Ascending aorta (tissue), 2 donors: ENCODE measurements around the gene OSTM1. TPM values are rescaled to one million over a fixed set of nuclear protein-coding genes. Genes with fewer than 3 reads are reported as not detected.
"Not testable (repeated sequence)": the region's sequence is repeated elsewhere in the genome, so short reads cannot be mapped to it uniquely, and the experiment has no call there.

Experiments used
- DNase-seq, 2 donors: peaks; one replicate each; pipeline ENCODE4 v3.0.0-alpha.2; 2019; ENCODE audit warnings: low spot score in 2 of 2
- H3K27ac ChIP-seq, 2 donors: fragments of 200-600 bp; sonication (generic); one replicate each; pipeline ENCODE4 v1.5.1; 2016 to 2017; ENCODE audit warnings: mild to moderate bottlenecking in 1 of 2
- H3K27me3 ChIP-seq: fragments of 200-600 bp; sonication (generic); one replicate; pipeline ENCODE4 v1.5.1; 2017
- H3K36me3 ChIP-seq, 2 donors: fragments of 200-600 bp; sonication (generic); one replicate each; pipeline ENCODE4 v1.5.1; 2016
- H3K4me1 ChIP-seq, 2 donors: fragments of 200-600 bp; sonication (generic); one replicate each; pipeline ENCODE4 v1.5.1; 2016 to 2017; ENCODE audit warnings: mild to moderate bottlenecking in 1 of 2
- H3K4me3 ChIP-seq, 2 donors: fragments of 200-600 bp; sonication (generic); one replicate each; pipeline ENCODE4 v1.5.1; 2016 to 2017; ENCODE audit warnings: mild to moderate bottlenecking in 1 of 2
- H3K9me3 ChIP-seq, 2 donors: fragments of 200-600 bp; sonication (generic); one replicate each; pipeline ENCODE4 v1.5.1; 2016
- intact Hi-C: fragments of 100-400 bp; cut with DNase I; formaldehyde crosslinking; loops from one replicate; pipeline ENCODE4 v1.15.1; 2023
- total RNA-seq: library from RNA; depleted of rRNA; stranded (reverse); fragments of >200 nt; gene quantifications from one replicate; pipeline ENCODE4 v1.1.0, GENCODE V29; 2016
- TF ChIP-seq, protein P1 (sequence below), 3 experiments: fragments of 200-600 bp in 2 of 3; fragments of 450-650 bp in 1 of 3; sonication (generic) in 2 of 3; IDR thresholded peaks; one replicate each; pipeline ENCODE4 v1.5.1; 2016 to 2019; ENCODE audit warnings: antibody characterized with exemption in 3 of 3, mild to moderate bottlenecking in 1 of 3, moderate library complexity in 1 of 3

Gene OSTM1
- total RNA-seq, 1 donor from 2014 or later, result 78.7 TPM

DNA sequence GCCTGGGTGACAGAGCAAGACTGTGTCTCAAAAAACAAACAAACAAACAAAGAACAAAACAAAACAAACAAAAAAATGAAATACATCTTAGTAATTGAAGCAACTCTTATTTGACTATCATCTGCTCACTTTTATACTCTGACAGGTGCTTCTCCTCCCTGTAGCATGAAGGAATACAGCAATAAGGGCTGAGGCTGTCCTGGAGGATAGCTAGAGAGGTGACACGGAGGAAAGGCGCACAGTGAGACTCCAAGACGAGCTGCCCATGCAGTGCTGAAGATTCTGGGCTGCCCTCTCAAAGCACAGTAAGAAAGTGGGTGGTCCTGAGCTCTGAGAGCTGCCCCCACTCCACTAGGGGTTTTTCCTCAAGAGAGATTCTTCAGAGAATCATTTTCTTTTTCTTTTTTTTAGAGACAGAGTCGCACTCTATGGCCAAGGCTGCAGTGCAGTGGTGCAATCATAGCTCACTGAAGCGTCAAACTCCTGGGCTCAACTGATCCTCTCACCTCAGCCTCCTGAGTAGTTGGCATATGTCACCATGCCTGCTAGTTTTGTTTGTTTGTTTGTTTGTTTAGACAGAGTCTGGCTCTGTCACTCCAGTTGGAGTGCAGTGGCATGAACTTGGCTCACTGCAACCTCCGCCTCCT is 50.0 kb downstream of the OSTM1 start:
- Histone ChIP-seq H3K9me3 (no peaks in the 10 kb centered on the region), H3K27ac (no peak overlapping the region), H3K4me1 (no peaks in the 10 kb centered on the region), H3K4me3 (no peak overlapping the region), H3K36me3 (no peaks in the 10 kb centered on the region), H3K27me3 (no peaks in the 10 kb centered on the region)
- DNase-seq, result no peak
- intact Hi-C loops, result no loop called here
- TF ChIP-seq, protein P1, sequence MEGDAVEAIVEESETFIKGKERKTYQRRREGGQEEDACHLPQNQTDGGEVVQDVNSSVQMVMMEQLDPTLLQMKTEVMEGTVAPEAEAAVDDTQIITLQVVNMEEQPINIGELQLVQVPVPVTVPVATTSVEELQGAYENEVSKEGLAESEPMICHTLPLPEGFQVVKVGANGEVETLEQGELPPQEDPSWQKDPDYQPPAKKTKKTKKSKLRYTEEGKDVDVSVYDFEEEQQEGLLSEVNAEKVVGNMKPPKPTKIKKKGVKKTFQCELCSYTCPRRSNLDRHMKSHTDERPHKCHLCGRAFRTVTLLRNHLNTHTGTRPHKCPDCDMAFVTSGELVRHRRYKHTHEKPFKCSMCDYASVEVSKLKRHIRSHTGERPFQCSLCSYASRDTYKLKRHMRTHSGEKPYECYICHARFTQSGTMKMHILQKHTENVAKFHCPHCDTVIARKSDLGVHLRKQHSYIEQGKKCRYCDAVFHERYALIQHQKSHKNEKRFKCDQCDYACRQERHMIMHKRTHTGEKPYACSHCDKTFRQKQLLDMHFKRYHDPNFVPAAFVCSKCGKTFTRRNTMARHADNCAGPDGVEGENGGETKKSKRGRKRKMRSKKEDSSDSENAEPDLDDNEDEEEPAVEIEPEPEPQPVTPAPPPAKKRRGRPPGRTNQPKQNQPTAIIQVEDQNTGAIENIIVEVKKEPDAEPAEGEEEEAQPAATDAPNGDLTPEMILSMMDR (IDR thresholded peaks at IDR 0.05), result no peak

DNA sequence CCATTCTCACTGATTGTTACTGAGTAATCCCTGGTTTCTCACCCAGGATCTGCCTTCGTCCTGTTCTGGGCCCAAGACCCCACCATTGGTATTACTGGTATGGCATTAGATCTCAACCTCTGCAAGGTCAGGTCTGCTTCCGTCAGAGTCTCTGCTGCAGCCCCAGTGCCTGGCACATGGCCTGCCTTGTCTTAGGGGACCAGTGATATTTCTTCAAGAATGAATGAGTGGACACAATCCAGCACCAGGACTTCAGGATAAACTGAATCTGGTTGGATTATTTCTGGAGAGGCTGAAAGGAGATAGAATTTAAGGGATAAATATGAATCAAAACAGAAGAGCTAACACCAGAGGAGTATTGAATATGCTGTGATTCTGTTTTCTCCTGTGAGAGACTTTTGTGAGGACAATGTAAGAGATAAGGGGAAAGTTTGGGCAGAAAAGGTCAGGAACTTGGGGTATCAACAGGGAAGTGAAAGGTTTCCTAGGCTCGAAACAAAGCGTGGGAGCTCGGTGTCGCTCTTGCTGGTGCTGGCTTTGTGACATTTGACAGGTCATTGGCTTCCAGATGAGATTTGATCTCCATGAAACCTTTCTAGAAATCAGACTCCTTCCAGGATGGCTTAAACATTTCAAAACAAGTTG is 53.9 kb downstream of the OSTM1 start:
- Histone ChIP-seq H3K27me3 (no peaks in the 10 kb centered on the region), H3K4me3 (no peak overlapping the region), H3K9me3 (no peaks in the 10 kb centered on the region), H3K4me1 (no peaks in the 10 kb centered on the region), H3K36me3 (no peaks in the 10 kb centered on the region), H3K27ac (no peak overlapping the region)
- DNase-seq, result no peak
- TF ChIP-seq, protein P1 (IDR thresholded peaks at IDR 0.05), result no peak
- intact Hi-C loops, result no loop called here

DNA sequence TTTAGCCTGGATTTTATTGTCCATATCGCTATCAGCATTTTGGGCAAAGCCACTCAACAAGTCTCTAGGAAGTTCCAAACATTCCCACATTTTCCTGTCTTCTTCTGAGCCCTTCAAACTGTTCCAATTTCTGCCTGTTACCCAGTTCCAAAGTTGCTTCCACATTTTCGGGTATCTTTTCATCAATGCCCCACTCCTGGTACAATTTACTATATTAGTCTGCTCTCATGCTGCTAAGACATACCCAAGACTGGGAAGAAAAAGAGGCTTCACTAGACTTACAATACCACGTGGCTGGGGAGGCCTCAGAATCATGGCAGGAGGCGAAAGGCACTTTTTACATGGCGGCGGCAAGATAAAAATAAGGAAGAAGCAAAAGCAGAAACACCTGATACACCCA is 58.3 kb downstream of the OSTM1 start:
- H3K4me3 ChIP-seq, intact Hi-C loops, H3K36me3 ChIP-seq: not testable (repeated sequence)

DNA sequence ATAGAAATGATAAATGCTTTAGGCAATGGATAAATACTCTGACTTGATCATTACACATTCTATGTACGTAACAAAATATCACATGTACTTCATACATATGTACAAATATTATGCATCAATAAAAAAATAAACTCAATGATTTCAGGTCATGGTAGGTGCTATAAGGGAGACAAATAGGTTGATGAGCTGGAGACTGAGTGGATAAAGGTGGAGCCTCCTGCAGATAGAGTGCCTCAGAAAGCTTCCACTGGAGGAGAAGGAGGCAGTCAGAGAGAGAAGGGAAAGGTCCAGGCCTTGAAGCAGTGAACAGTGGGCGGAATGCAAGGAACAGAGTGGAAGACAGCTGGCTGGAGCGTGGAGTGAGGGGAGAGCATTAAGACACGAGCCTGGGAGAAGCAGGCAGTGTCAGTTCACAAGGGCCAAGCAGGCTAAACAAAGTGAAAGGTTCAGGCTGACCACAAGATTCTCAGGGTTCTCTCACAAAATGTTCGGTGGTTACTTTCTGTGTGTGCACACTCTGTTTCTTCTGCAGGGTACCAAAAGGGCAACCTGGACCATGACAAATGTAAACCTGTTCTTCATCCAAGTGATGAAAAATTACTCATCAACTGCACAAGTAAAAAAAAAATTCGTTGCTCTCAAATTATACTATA is 60.6 kb downstream of the OSTM1 start:
- DNase-seq, result no peak
- Histone ChIP-seq H3K27me3 (no peaks in the 10 kb centered on the region), H3K4me3 (no peak overlapping the region), H3K4me1 (no peaks in the 10 kb centered on the region), H3K9me3 (peaks cover 6 to 9% of the 10 kb centered on the region in 2 donors), H3K27ac (no peak overlapping the region), H3K36me3 (no peaks in the 10 kb centered on the region)
- TF ChIP-seq, protein P1 (IDR thresholded peaks at IDR 0.05), result no peak
- intact Hi-C loops, result no loop called here

More for the DNA sequence above, 58.3 kb downstream of the OSTM1 start:
- DNase-seq, H3K27me3 ChIP-seq, H3K27ac ChIP-seq, H3K9me3 ChIP-seq, H3K4me1 ChIP-seq: not testable (repeated sequence)

DNA sequence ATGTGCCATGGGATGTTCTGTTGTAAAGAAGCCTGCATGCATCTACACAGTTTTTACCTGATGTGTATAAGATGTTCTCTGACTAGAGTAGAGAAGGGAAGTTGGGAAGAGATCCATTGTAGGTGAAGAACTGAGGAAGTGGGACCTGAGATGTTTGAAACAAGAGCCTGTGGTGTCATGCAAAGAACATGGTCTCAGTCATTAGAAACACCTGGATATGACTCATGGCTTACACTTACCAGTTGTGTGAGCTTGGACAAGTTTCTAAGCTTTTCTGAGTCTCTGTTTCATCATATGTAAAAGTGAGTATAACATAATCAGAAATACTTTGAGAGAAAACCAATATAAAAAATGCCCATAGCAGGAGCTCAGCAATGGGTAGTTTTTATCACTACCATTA is 64.6 kb downstream of the OSTM1 start:
- Histone ChIP-seq H3K4me3 (no peak overlapping the region), H3K27ac (no peak overlapping the region), H3K27me3 (no peaks in the 10 kb centered on the region), H3K4me1 (no peaks in the 10 kb centered on the region), H3K36me3 (no peaks in the 10 kb centered on the region), H3K9me3 (peaks cover 7 to 11% of the 10 kb centered on the region in 2 donors)
- DNase-seq, result no peak
- TF ChIP-seq, protein P1 (IDR thresholded peaks at IDR 0.05), result no peak
- intact Hi-C loops, result no loop called here

DNA sequence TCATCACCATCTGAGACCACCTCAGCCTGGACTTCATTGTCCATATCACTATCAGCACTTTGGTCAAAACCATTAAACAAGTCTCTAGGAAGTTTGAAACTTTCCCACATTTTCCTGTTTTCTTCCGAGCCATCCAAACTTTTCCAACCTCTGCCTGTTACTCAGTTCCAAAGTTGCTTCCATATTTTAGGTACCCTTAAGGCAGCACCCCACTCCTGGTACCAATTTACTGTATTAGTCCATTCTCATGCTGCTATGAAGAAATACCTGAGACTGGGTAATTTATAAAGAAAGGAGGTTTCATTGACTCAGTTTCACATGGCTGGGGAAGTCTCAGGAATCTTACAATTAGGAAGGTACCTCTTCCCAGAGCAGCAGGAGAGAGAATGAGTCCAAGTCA is 65.3 kb downstream of the OSTM1 start:
- DNase-seq, H3K4me1 ChIP-seq, intact Hi-C loops, H3K36me3 ChIP-seq, H3K4me3 ChIP-seq, H3K27me3 ChIP-seq, H3K27ac ChIP-seq: not testable (repeated sequence)
- H3K9me3 ChIP-seq, result peaks cover 7 to 11% of the 10 kb centered on the region in 2 donors
